OCI-LY7 (cell line): ENCODE data around the gene CCDC102A.

Experiments
- CTCF ChIP-seq: fragments of 200-600 bp; sonication (generic); conservative IDR thresholded peaks from 2 replicates; pipeline ENCODE4 v1.5.1; 2014; ENCODE audit warnings: mild to moderate bottlenecking, antibody characterized with exemption, low read length, moderate library complexity, mixed read lengths
- EZH2phosphoT487 ChIP-seq: fragments of 200-600 bp; sonication (generic); IDR thresholded peaks from 2 replicates; pipeline ENCODE4 v1.6.1; 2018; ENCODE audit warnings: low read depth, borderline replicate concordance, mild to moderate bottlenecking, mixed run types, antibody characterized with exemption, low read length, moderate library complexity, mixed read lengths

GRCh38 chr16:57504491-57504890, 31.9 kb downstream of the CCDC102A start:
- TF ChIP-seq CTCF: no peak
- no peak for TF ChIP-seq EZH2phosphoT487
